ENCODE results near the gene ARF6. TPM values are rescaled to one million over a fixed set of nuclear protein-coding genes. Genes with fewer than 3 reads are reported as not detected.

Gene ARF6
- total and polyA plus RNA-seq, 10 of the 15 experiments (the other 5 are each of a cell fraction or from before 2014, with no cell fraction given), result 46.8 to 128 (median 71.9) TPM

DNA sequence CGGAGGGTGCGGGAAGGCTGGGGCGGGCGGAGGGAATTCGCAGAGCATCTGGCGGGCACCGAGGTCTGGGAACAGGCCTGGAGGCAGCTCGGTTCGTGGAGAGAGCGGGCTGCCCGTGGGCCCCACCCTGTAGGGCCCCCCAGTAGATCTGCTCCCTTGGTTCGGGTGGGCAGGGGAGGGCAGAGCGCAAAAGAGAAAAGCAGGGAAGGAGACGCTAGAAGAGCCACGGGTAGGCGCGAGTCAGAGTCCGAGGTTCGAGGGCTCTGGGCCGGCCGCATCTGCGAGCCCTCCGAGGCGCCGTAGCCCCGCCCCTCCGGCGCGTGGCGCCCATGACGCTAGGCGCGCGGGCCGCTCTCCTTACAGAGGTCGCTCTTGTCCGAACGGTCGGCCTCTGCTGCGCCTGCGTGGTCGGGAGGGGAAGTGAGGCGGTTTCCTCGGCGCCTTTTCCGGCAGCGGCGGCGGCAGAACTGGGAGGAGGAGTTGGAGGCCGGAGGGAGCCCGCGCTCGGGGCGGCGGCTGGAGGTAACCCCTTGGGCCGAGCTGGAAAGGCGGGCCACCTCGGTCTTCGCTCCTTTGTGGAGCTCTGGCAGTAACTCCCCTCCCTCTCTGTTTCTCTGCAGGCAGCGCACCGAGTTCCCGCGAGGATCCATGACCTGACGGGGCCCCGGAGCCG lies at the start of gene ARF6 (continued):
- TF ChIP-seq, protein P1, sequence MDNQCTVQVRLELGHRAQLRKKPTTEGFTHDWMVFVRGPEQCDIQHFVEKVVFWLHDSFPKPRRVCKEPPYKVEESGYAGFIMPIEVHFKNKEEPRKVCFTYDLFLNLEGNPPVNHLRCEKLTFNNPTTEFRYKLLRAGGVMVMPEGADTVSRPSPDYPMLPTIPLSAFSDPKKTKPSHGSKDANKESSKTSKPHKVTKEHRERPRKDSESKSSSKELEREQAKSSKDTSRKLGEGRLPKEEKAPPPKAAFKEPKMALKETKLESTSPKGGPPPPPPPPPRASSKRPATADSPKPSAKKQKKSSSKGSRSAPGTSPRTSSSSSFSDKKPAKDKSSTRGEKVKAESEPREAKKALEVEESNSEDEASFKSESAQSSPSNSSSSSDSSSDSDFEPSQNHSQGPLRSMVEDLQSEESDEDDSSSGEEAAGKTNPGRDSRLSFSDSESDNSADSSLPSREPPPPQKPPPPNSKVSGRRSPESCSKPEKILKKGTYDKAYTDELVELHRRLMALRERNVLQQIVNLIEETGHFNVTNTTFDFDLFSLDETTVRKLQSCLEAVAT (IDR thresholded peaks at IDR 0.05), result no peak
- TF ChIP-seq ASH2L (IDR thresholded peaks at IDR 0.05; ENCODE audit: borderline replicate concordance, low read depth), result no peak
- 0 out of 2 replicates have a peak, but pooled peaks have one; percentile 70 for TF ChIP-seq CHD1 (IDR thresholded peaks at IDR 0.05; ENCODE audit: low read depth, low read length)
- TF ChIP-seq CHD2 (IDR thresholded peaks at IDR 0.05; ENCODE audit: borderline replicate concordance, low read depth, low read length), result no peak
- TF ChIP-seq CREB1 (IDR thresholded peaks at IDR 0.05; ENCODE audit: low read depth), result peak; percentile 91
- peak; percentile 26 for TF ChIP-seq USF1 (IDR thresholded peaks at IDR 0.05; ENCODE audit: borderline replicate concordance, extremely low read length, insufficient read depth, low read depth, low read length)
- TF ChIP-seq BRCA1 (IDR thresholded peaks at IDR 0.05; ENCODE audit: low read depth, low read length), result no peak
- TF ChIP-seq ZNF592 (IDR thresholded peaks at IDR 0.05), result no peak
- no peak for TF ChIP-seq YBX1 (IDR thresholded peaks at IDR 0.05)
- TF ChIP-seq ZNF217 (IDR thresholded peaks at IDR 0.05), result no peak
- TF ChIP-seq RBBP5 (conservative IDR thresholded peaks at IDR 0.05), result no peak
- no peak for TF ChIP-seq NR2C2 (IDR thresholded peaks at IDR 0.05; ENCODE audit: borderline replicate concordance, control insufficient read depth, insufficient read length, low read depth)
- TF ChIP-seq SUPT20H (IDR thresholded peaks at IDR 0.05; ENCODE audit: borderline replicate concordance, control insufficient read depth, low read depth, low read length), result no peak
- TF ChIP-seq STAT1 (conservative IDR thresholded peaks at IDR 0.05), result no peak; the same call in none of the 2 replicates
- no peak for TF ChIP-seq SUZ12 (IDR thresholded peaks at IDR 0.05; ENCODE audit: unreplicated experiment)
- TF ChIP-seq GATAD2B (conservative IDR thresholded peaks at IDR 0.05; ENCODE audit: low read depth), result no peak
- peak; percentile 32 for TF ChIP-seq SIX5 (IDR thresholded peaks at IDR 0.05; ENCODE audit: low read depth, low read length, severe bottlenecking)
- TF ChIP-seq, protein P2, sequence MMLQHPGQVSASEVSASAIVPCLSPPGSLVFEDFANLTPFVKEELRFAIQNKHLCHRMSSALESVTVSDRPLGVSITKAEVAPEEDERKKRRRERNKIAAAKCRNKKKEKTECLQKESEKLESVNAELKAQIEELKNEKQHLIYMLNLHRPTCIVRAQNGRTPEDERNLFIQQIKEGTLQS (IDR thresholded peaks at IDR 0.05; ENCODE audit: borderline replicate concordance, extremely low read depth, low read depth, low read length), result no peak
- TF ChIP-seq, protein P3, sequence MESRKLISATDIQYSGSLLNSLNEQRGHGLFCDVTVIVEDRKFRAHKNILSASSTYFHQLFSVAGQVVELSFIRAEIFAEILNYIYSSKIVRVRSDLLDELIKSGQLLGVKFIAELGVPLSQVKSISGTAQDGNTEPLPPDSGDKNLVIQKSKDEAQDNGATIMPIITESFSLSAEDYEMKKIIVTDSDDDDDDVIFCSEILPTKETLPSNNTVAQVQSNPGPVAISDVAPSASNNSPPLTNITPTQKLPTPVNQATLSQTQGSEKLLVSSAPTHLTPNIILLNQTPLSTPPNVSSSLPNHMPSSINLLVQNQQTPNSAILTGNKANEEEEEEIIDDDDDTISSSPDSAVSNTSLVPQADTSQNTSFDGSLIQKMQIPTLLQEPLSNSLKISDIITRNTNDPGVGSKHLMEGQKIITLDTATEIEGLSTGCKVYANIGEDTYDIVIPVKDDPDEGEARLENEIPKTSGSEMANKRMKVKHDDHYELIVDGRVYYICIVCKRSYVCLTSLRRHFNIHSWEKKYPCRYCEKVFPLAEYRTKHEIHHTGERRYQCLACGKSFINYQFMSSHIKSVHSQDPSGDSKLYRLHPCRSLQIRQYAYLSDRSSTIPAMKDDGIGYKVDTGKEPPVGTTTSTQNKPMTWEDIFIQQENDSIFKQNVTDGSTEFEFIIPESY (IDR thresholded peaks at IDR 0.05), result no peak
- no peak for TF ChIP-seq ELK1 (IDR thresholded peaks at IDR 0.05; ENCODE audit: low read depth, low read length)
